Middle frontal gyrus (tissue), 1 donor: ENCODE data around the gene ENTREP3.
"Not testable (repeated sequence)": the region's sequence is repeated elsewhere in the genome, so short reads cannot be mapped to it uniquely, and the experiment has no call there.

Source experiments
- DNase-seq: peaks from one replicate; pipeline ENCODE4 v3.0.0-alpha.2; 2015; ENCODE audit warnings: low spot score; ENCODE audit errors: extremely low spot score

Gene ENTREP3

GRCh38 chr1:155226188-155226909 is 28.9 kb downstream of the ENTREP3 start:
- peak; percentile 29 for DNase-seq

GRCh38 chr1:155225404-155225759 is 29.9 kb downstream of the ENTREP3 start:
- DNase-seq = not testable (repeated sequence)

- no peak for DNase-seq
These were observed 32.2 kb downstream of the ENTREP3 start for GRCh38 chr1:155223047-155223446.

GRCh38 chr1:155220211-155220965 is 34.9 kb downstream of the ENTREP3 start:
- DNase-seq = not testable (repeated sequence)

- peak; percentile 18 for DNase-seq
These were observed 35.7 kb downstream of the ENTREP3 start for GRCh38 chr1:155219592-155220031.

- peak; percentile 83 for DNase-seq
These were observed 36.3 kb downstream of the ENTREP3 start for GRCh38 chr1:155218854-155219591.

GRCh38 chr1:155214702-155215101 is 40.6 kb downstream of the ENTREP3 start:
- not testable (repeated sequence) for DNase-seq

GRCh38 chr1:155212051-155212440 is 43.2 kb downstream of the ENTREP3 start:
- not testable (repeated sequence) for DNase-seq

GRCh38 chr1:155211381-155212050 is 43.8 kb downstream of the ENTREP3 start:
- not testable (repeated sequence) for DNase-seq

- no peak for DNase-seq
These were observed 44.8 kb downstream of the ENTREP3 start for GRCh38 chr1:155210314-155211104.

GRCh38 chr1:155209312-155209721 is 46.0 kb downstream of the ENTREP3 start:
- DNase-seq = no peak

- DNase-seq = peak; percentile 58
These were observed 46.6 kb downstream of the ENTREP3 start, which contains the start of gene MTX1 for GRCh38 chr1:155208541-155209311. Gene MTX1 (plus strand): TSS chr1:155208695. CDS start chr1:155208805, 110 bp downstream.

- no peak for DNase-seq
These were observed 47.3 kb downstream of the ENTREP3 start, which contains the start of gene THBS3 for GRCh38 chr1:155207806-155208540. Gene THBS3 (minus strand): TSS chr1:155207897. CDS start chr1:155207876, 21 bp downstream.

- peak; percentile 21 for DNase-seq
These were observed 48.1 kb downstream of the ENTREP3 start for GRCh38 chr1:155206891-155207805.

- no peak for DNase-seq
These were observed 49.2 kb downstream of the ENTREP3 start for GRCh38 chr1:155205969-155206593.

GRCh38 chr1:155205035-155205434 is 50.2 kb downstream of the ENTREP3 start:
- DNase-seq = no peak
